Neutrophil (primary cell): Measurements from ENCODE around the gene SAMD8.

ENCODE experiments used
- H3K27ac ChIP-seq: fragments of 200-600 bp; sonication (generic); 2 replicates; pipeline ENCODE4 v1.5.1; 2016; ENCODE audit warnings: mild to moderate bottlenecking, moderate library complexity
- H3K27me3 ChIP-seq: fragments of 200-600 bp; sonication (generic); 2 replicates; pipeline ENCODE4 v1.6.0; 2016; ENCODE audit warnings: mild to moderate bottlenecking
- H3K36me3 ChIP-seq: fragments of 200-600 bp; sonication (generic); 2 replicates; pipeline ENCODE4 v1.5.1; 2017
- H3K4me1 ChIP-seq, 2 experiments: fragments of 200-600 bp in 1 of 2; sonication (generic) in 1 of 2; 1 replicate in 1 of 2; 2 replicates in 1 of 2; pipeline versions ENCODE4 v1.5.1 to v1.6.1; 2013 to 2016; ENCODE audit warnings: low read depth in 1 of 2, low read length in 1 of 2, mild to moderate bottlenecking in 1 of 2, moderate library complexity in 1 of 2; ENCODE audit not compliant: control insufficient read depth in 1 of 2, insufficient read depth in 1 of 2
- H3K4me3 ChIP-seq, 2 experiments: fragments of 200-600 bp in 1 of 2; sonication (generic) in 1 of 2; 1 replicate in 1 of 2; 2 replicates in 1 of 2; pipeline ENCODE4 v1.5.1; 2013 to 2016; ENCODE audit warnings: low read depth in 1 of 2, low read length in 1 of 2, mild to moderate bottlenecking in 1 of 2, moderate library complexity in 1 of 2
- H3K9me3 ChIP-seq: fragments of 200-600 bp; sonication (generic); 2 replicates; pipeline ENCODE4 v1.5.1; 2016
- CTCF ChIP-seq: fragments of 200-600 bp; sonication (generic); IDR thresholded peaks from 2 replicates; pipeline ENCODE4 v1.5.1; 2016; ENCODE audit warnings: antibody characterized with exemption

The SAMD8 gene

DNA sequence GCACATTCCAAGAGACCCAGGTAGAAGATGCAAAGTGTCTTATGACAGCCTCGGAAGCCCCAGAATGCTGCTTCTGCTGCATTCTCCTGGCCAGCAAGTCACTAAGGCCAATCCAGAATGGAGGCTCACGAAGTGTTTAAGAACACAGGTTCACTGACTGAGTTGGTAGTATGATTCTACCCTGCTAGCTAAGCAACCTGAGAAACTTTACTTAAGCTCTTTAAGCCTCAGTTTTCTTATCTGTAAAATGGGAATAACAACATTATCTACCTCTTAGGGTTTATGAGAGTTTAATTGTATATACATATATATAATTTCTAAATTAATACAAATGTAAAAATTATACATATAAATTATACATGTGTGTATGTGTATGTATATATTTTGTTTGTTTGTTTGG is 22.8 kb upstream of the SAMD8 start:
- no peak for TF ChIP-seq CTCF
- Histone ChIP-seq H3K27ac (no peak overlapping the region), H3K9me3 (no peaks in the 10 kb centered on the region), H3K27me3 (no peaks in the 10 kb centered on the region), H3K4me1 (no peaks in the 10 kb centered on the region), H3K36me3 (peaks cover 9% of the 10 kb centered on the region), H3K4me3 (no peak overlapping the region)

DNA sequence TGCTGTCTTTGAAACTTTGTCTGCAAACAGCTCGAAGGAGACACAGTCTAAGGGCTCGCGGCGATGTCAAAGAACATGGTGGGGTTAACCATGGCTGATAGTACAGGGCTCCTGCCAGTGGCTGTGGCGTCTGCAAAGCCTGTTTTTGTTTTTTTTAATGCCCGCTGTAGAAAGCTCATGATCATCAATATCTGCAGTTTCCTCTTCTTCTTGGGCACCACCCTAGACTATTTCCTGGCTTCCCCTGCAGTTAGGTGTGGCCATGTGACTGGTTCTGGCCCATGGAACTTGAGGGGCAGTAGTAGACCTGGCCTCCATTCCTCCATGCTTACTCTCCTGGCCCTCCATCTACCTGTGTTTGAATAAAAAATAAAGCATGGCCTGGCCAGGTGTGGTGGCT is 21.8 kb upstream of the SAMD8 start:
- H3K9me3 ChIP-seq, result no peaks in the 10 kb centered on the region

DNA sequence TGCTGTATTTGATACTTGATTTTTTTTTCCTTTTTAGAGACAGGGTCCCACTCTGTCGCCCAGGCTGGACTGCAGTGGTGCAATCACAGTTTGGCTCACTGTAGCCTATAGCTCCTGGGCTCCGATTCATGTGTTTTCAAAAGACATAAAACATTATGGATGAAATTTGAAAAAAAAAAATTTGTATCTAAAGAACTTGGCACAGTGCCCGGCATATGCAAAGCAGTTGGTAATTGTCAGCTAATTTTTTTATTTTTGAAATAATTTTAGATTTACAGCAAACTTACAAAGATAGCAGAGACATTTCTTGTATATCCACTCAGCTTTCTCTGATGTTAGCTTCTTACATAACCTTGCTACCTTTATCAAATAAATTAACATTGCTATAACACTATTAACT is 20.3 kb upstream of the SAMD8 start:
- Histone ChIP-seq H3K4me1 (no peaks in the 10 kb centered on the region), H3K9me3 (no peaks in the 10 kb centered on the region), H3K27ac (no peak overlapping the region), H3K4me3 (no peak overlapping the region), H3K36me3 (peaks cover 29% of the 10 kb centered on the region), H3K27me3 (no peaks in the 10 kb centered on the region)
- TF ChIP-seq CTCF, result no peak

More for the DNA sequence above, 21.8 kb upstream of the SAMD8 start:
- Histone ChIP-seq H3K36me3 (peaks cover 19% of the 10 kb centered on the region), H3K4me1 (no peaks in the 10 kb centered on the region), H3K27ac (no peak overlapping the region), H3K4me3 (no peak overlapping the region), H3K27me3 (no peaks in the 10 kb centered on the region)
- no peak for TF ChIP-seq CTCF

DNA sequence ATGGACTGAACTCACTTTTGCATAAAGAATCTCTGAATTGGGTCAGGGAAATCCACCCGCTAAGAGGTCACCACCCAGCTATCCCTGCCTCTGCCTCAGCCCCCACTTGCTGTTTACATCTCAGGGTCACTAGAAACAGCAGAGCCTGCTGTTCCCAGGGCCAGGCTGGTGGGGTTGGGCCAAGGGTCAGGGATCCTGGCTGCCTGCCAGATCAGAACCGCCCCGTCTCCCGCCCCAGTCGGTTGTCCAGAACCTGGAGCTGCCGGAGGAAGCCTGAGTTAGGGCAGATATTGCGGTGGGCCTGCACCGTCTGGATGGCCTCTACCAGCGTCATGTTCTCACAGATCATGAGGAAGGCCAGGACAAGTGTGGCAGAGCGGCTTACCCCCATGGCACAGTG is 17.0 kb upstream of the SAMD8 start:
- Histone ChIP-seq H3K27me3 (no peaks in the 10 kb centered on the region), H3K4me1 (no peaks in the 10 kb centered on the region), H3K4me3 (no peak overlapping the region), H3K9me3 (no peaks in the 10 kb centered on the region), H3K36me3 (peaks cover 29% of the 10 kb centered on the region), H3K27ac (no peak overlapping the region)
- TF ChIP-seq CTCF, result no peak

- no peak overlapping the region for H3K27ac ChIP-seq
- H3K9me3 ChIP-seq, result no peaks in the 10 kb centered on the region
- H3K4me3 ChIP-seq, result no peak overlapping the region
- H3K4me1 ChIP-seq, result peaks cover 0 to 7% of the 10 kb centered on the region in 2 experiments
- no peaks in the 10 kb centered on the region for H3K27me3 ChIP-seq
- H3K36me3 ChIP-seq, result peaks cover 29% of the 10 kb centered on the region
- TF ChIP-seq CTCF, result no peak
These were observed 15.8 kb upstream of the SAMD8 start for GRCh38 chr10:75095631-75096030.

- no peak overlapping the region for H3K27ac ChIP-seq
- no peaks in the 10 kb centered on the region for H3K27me3 ChIP-seq
- no peaks in the 10 kb centered on the region for H3K9me3 ChIP-seq
- TF ChIP-seq CTCF, result no peak
- H3K4me1 ChIP-seq, result peaks cover 0 to 7% of the 10 kb centered on the region in 2 experiments
- H3K36me3 ChIP-seq, result peaks cover 29% of the 10 kb centered on the region
- H3K4me3 ChIP-seq, result no peak overlapping the region
These were observed 14.7 kb upstream of the SAMD8 start for GRCh38 chr10:75096749-75097148.
